22Rv1 (cell line): ENCODE results near the gene TEX53.

ENCODE experiments used
- H3K27ac ChIP-seq: fragments of 450-650 bp; 2 replicates; pipeline ENCODE4 v1.5.1; 2017
- CTCF ChIP-seq: fragments of 450-650 bp; IDR thresholded peaks from 2 replicates; pipeline ENCODE4 v1.5.1; 2017; ENCODE audit warnings: mild to moderate bottlenecking
- ZFX ChIP-seq: fragments of 450-650 bp; IDR thresholded peaks from 2 replicates; pipeline ENCODE4 v1.6.1; 2017; ENCODE audit warnings: antibody characterized with exemption, borderline replicate concordance

TEX53 gene

GRCh38 chr9:114657705-114658104, at the start of gene TEX53:
TEX53 (minus strand) TSS chr9:114657805; CDS start chr9:114657774, 31 bp downstream.
- H3K27ac ChIP-seq = no peak within 1 kb of the TSS
- no peak for TF ChIP-seq ZFX

GRCh38 chr9:114706711-114707110, 49.1 kb upstream of the TEX53 start:
- H3K27ac ChIP-seq = no peak overlapping the region
- TF ChIP-seq ZFX = no peak
- TF ChIP-seq CTCF = no peak

GRCh38 chr9:114701988-114702387, 44.4 kb upstream of the TEX53 start:
- TF ChIP-seq ZFX (no peak), CTCF (no peak)
- no peak overlapping the region for H3K27ac ChIP-seq

GRCh38 chr9:114697951-114698351, 40.3 kb upstream of the TEX53 start:
- no peak overlapping the region for H3K27ac ChIP-seq
- TF ChIP-seq CTCF (no peak), ZFX (no peak)

- no peak for TF ChIP-seq ZFX
- TF ChIP-seq CTCF = no peak
Observed at GRCh38 chr9:114696814-114697544, 39.4 kb upstream of the TEX53 start.

GRCh38 chr9:114695948-114696347, 38.3 kb upstream of the TEX53 start:
- no peak overlapping the region for H3K27ac ChIP-seq
- no peak for TF ChIP-seq CTCF
- no peak for TF ChIP-seq ZFX

More at GRCh38 chr9:114696814-114697544, 39.4 kb upstream of the TEX53 start:
- no peak overlapping the region for H3K27ac ChIP-seq

- no peak for TF ChIP-seq CTCF
- TF ChIP-seq ZFX = no peak
- H3K27ac ChIP-seq = no peak overlapping the region
Observed at GRCh38 chr9:114694719-114695269, 37.2 kb upstream of the TEX53 start.
